SK-N-SH (cell line): ENCODE results near the gene CALN1. TPM values are rescaled to one million over a fixed set of nuclear protein-coding genes. Genes with fewer than 3 reads are reported as not detected.

Experiments used
- CTCF ChIA-PET: fragments of 300-600, 350-600 bp; formaldehyde crosslinking; extraction: SDS; loops from one replicate; lab custom pipeline; 2021; lab: Yijun Ruan, JAX
- POLR2A ChIA-PET: fragments of 350-600 bp; sonication (Branson Sonifier 250); formaldehyde crosslinking; extraction: SDS; loops from one replicate; lab custom pipeline; 2020; ENCODE audit warnings: antibody characterized with exemption, inconsistent platforms; lab: Yijun Ruan, JAX
- DNase-seq: peaks from one replicate; pipeline ENCODE4 v3.0.0; 2012
- H2AFZ ChIP-seq: fragments of 200-600 bp; sonication (generic); 2 replicates; pipeline ENCODE4 v1.8.1; 2016; ENCODE audit warnings: antibody characterized with exemption, mild to moderate bottlenecking, low read depth
- H3F3A ChIP-seq: fragments of 200-600 bp; sonication (generic); replicated peaks from 2 replicates; pipeline ENCODE3; 2016; ENCODE audit warnings: antibody characterized with exemption, mild to moderate bottlenecking; ENCODE audit not compliant: insufficient read depth
- H3K27ac ChIP-seq, 2 experiments: fragments of 200-500 bp in 1 of 2; fragments of 200-600 bp in 1 of 2; sonication (Bioruptor generic) in 1 of 2; sonication (generic), shearing (Covaris generic) in 1 of 2; 2 replicates each; pipeline versions ENCODE4 v1.5.1 to v1.6.1; 2014 to 2016; ENCODE audit warnings: low read depth in 2 of 2, inconsistent platforms in 1 of 2, low read length in 1 of 2, mild to moderate bottlenecking in 1 of 2, mixed read lengths in 1 of 2
- H3K27me3 ChIP-seq: fragments of 200-600 bp; sonication (generic), shearing (Covaris generic); 2 replicates; pipeline ENCODE4 v1.6.1; 2016; ENCODE audit warnings: mixed run types; ENCODE audit not compliant: insufficient read depth
- H3K36me3 ChIP-seq, 2 experiments: fragments of 200-500 bp in 1 of 2; fragments of 200-600 bp in 1 of 2; sonication (Bioruptor generic) in 1 of 2; sonication (generic) in 1 of 2; replicated peaks in 1 of 2; 2 replicates each; pipeline versions ENCODE3 to v1.5.1; 2014 to 2016; ENCODE audit warnings: low read length in 1 of 2, mild to moderate bottlenecking in 1 of 2; ENCODE audit not compliant: insufficient read depth in 2 of 2, control insufficient read depth in 1 of 2
- H3K4me1 ChIP-seq, 2 experiments: fragments of 200-500 bp in 1 of 2; fragments of 200-600 bp in 1 of 2; sonication (Bioruptor generic) in 1 of 2; sonication (generic), shearing (Covaris generic) in 1 of 2; 2 replicates each; pipeline versions ENCODE4 v1.5.1 to v1.6.1; 2014 to 2016; ENCODE audit warnings: low read depth in 1 of 2, low read length in 1 of 2, mixed run types in 1 of 2; ENCODE audit not compliant: insufficient read depth in 2 of 2, control insufficient read depth in 1 of 2
- H3K4me2 ChIP-seq: fragments of 200-600 bp; sonication (generic), shearing (Covaris generic); 2 replicates; pipeline ENCODE4 v1.6.1; 2017; ENCODE audit warnings: mixed run types
- H3K4me3 ChIP-seq, 2 experiments: fragments of 200-500 bp in 1 of 2; fragments of 200-600 bp in 1 of 2; sonication (Bioruptor generic) in 1 of 2; sonication (generic), shearing (Covaris generic) in 1 of 2; 2 replicates each; pipeline versions ENCODE4 v1.5.1 to v1.8.1; 2014 to 2016; ENCODE audit warnings: low read depth in 2 of 2, inconsistent platforms in 1 of 2, low read length in 1 of 2, mild to moderate bottlenecking in 1 of 2, mixed read lengths in 1 of 2, moderate library complexity in 1 of 2
- H3K79me2 ChIP-seq: fragments of 200-600 bp; sonication (generic); 2 replicates; pipeline ENCODE4 v1.8.1; 2017; ENCODE audit warnings: mild to moderate bottlenecking; ENCODE audit not compliant: insufficient read depth
- H3K9ac ChIP-seq: fragments of 200-600 bp; sonication (generic); 2 replicates; pipeline ENCODE4 v1.6.1; 2017; ENCODE audit warnings: mixed run types
- H3K9me2 ChIP-seq: fragments of 200-600 bp; sonication (generic); 2 replicates; pipeline ENCODE4 v1.6.1; 2017; ENCODE audit warnings: mixed run types
- H3K9me3 ChIP-seq: fragments of 200-600 bp; sonication (generic); 2 replicates; pipeline ENCODE4 v1.6.1; 2017; ENCODE audit warnings: mixed run types, mild to moderate bottlenecking, moderate library complexity
- H4K20me1 ChIP-seq: fragments of 200-600 bp; sonication (generic); 2 replicates; pipeline ENCODE4 v1.6.1; 2017; ENCODE audit warnings: mild to moderate bottlenecking, mixed run types; ENCODE audit not compliant: insufficient read depth
- ELF1 ChIP-seq: IDR thresholded peaks from 2 replicates; pipeline ENCODE4 v1.4.0; 2012
- EZH2phosphoT487 ChIP-seq: fragments of 200-600 bp; sonication (generic); IDR thresholded peaks from 2 replicates; pipeline ENCODE4 v1.6.1; 2017; ENCODE audit warnings: low read depth, mixed run types, mild to moderate bottlenecking, antibody characterized with exemption, moderate library complexity, borderline replicate concordance
- JUND ChIP-seq: IDR thresholded peaks from 2 replicates; pipeline ENCODE4 v1.4.0; 2012
- MAX ChIP-seq: IDR thresholded peaks from 2 replicates; pipeline ENCODE4 v1.4.0; 2012; ENCODE audit warnings: low read depth
- MXI1 ChIP-seq: IDR thresholded peaks from 2 replicates; pipeline ENCODE4 v1.6.1; 2012; ENCODE audit warnings: mild to moderate bottlenecking, low read depth, low read length, improper control_type of control experiment
- NFIC ChIP-seq: IDR thresholded peaks from 2 replicates; pipeline ENCODE4 v1.4.0; 2012; ENCODE audit warnings: borderline replicate concordance
- REST ChIP-seq: IDR thresholded peaks from 2 replicates; pipeline ENCODE4 v1.6.1; 2012; ENCODE audit warnings: mild to moderate bottlenecking, low read depth, low read length, moderate library complexity
- RFX5 ChIP-seq: IDR thresholded peaks from 2 replicates; pipeline ENCODE4 v1.6.1; 2012; ENCODE audit warnings: mild to moderate bottlenecking, improper control_type of control experiment, low read length
- RXRA ChIP-seq: IDR thresholded peaks from 2 replicates; pipeline ENCODE4 v1.4.0; 2012; ENCODE audit warnings: low read depth, mild to moderate bottlenecking, borderline replicate concordance
- SIN3A ChIP-seq: IDR thresholded peaks from 2 replicates; pipeline ENCODE4 v1.6.1; 2012; ENCODE audit warnings: low read depth, mild to moderate bottlenecking, low read length, moderate library complexity, borderline replicate concordance
- TAF1 ChIP-seq: IDR thresholded peaks from 2 replicates; pipeline ENCODE4 v1.6.1; 2012; ENCODE audit warnings: low read depth, mild to moderate bottlenecking, low read length, moderate library complexity, borderline replicate concordance
- TEAD4 ChIP-seq: IDR thresholded peaks from 2 replicates; pipeline ENCODE4 v1.4.0; 2012; ENCODE audit warnings: mild to moderate bottlenecking, borderline replicate concordance; ENCODE audit not compliant: insufficient read depth
- USF1 ChIP-seq: IDR thresholded peaks from 2 replicates; pipeline ENCODE4 v1.4.0; 2012; ENCODE audit warnings: low read depth, borderline replicate concordance
- YY1 ChIP-seq: IDR thresholded peaks from 2 replicates; pipeline ENCODE4 v1.4.0; 2012; ENCODE audit warnings: low read depth, mild to moderate bottlenecking
- WGBS: methylation state at CpG from one replicate; pipeline ENCODE4 v1.1.6; 2017; ENCODE audit warnings: low lambda C conversion rate; 5-methylcytosine and 5-hydroxymethylcytosine counted together
- polyA plus RNA-seq, 3 experiments: library from polyadenylated mRNA; depleted of rRNA; stranded (reverse); fragments of >200 nt; gene quantifications; 2 replicates each; pipeline ENCODE4 v1.2.3, GENCODE V29; 2012
- TF ChIP-seq, protein P1 (sequence below): IDR thresholded peaks from 2 replicates; pipeline ENCODE4 v1.4.0; 2012; ENCODE audit warnings: low read depth, borderline replicate concordance
- TF ChIP-seq, protein P2 (sequence below): fragments of 150-350 bp; IDR thresholded peaks from 2 replicates; pipeline ENCODE4 v1.6.1; 2017; ENCODE audit warnings: antibody characterized with exemption, low read length, low read depth, borderline replicate concordance

The CALN1 gene
- polyA plus RNA-seq, 1 of the 3 experiments (the other 2 are of a cell fraction) = not detected

- Histone ChIP-seq H3K27ac (no peak overlapping the region), H3K4me1 (no peaks in the 10 kb centered on the region), H3K79me2 (no peaks in the 10 kb centered on the region), H3F3A (no peaks in the 10 kb centered on the region), H3K9me2 (no peaks in the 10 kb centered on the region), H3K9me3 (no peaks in the 10 kb centered on the region), H4K20me1 (no peaks in the 10 kb centered on the region), H2AFZ (no peak overlapping the region), H3K4me3 (no peak overlapping the region), H3K9ac (no peak overlapping the region), H3K4me2 (no peak overlapping the region), H3K36me3 (no peaks in the 10 kb centered on the region), H3K27me3 (peaks cover 36% of the 10 kb centered on the region)
- WGBS = 6% methylated on average over 5 of the region's 5 CpGs
- POLR2A ChIA-PET = interaction anchor here (1.1 kb wide), 1 partner anchor 67 kb away, joined by 3 read pairs; no protein-coding TSS in a partner anchor
- no peak for DNase-seq
- CTCF ChIA-PET = interaction anchor here (0.7 to 1.0 kb wide), 4 partner anchors 16 to 577 kb away, joined by 3 read pairs; no protein-coding TSS in a partner anchor
- TF ChIP-seq ELF1 = no peak
- no peak for TF ChIP-seq JUND
- TF ChIP-seq TAF1 = no peak
- TF ChIP-seq, protein P1, sequence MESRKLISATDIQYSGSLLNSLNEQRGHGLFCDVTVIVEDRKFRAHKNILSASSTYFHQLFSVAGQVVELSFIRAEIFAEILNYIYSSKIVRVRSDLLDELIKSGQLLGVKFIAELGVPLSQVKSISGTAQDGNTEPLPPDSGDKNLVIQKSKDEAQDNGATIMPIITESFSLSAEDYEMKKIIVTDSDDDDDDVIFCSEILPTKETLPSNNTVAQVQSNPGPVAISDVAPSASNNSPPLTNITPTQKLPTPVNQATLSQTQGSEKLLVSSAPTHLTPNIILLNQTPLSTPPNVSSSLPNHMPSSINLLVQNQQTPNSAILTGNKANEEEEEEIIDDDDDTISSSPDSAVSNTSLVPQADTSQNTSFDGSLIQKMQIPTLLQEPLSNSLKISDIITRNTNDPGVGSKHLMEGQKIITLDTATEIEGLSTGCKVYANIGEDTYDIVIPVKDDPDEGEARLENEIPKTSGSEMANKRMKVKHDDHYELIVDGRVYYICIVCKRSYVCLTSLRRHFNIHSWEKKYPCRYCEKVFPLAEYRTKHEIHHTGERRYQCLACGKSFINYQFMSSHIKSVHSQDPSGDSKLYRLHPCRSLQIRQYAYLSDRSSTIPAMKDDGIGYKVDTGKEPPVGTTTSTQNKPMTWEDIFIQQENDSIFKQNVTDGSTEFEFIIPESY = no peak
- TF ChIP-seq, protein P2, sequence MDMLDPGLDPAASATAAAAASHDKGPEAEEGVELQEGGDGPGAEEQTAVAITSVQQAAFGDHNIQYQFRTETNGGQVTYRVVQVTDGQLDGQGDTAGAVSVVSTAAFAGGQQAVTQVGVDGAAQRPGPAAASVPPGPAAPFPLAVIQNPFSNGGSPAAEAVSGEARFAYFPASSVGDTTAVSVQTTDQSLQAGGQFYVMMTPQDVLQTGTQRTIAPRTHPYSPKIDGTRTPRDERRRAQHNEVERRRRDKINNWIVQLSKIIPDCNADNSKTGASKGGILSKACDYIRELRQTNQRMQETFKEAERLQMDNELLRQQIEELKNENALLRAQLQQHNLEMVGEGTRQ = no peak
- TF ChIP-seq RFX5 = no peak
- no peak for TF ChIP-seq EZH2phosphoT487
- TF ChIP-seq MAX = no peak
- no peak for TF ChIP-seq NFIC
- no peak for TF ChIP-seq MXI1
- TF ChIP-seq SIN3A = no peak
- no peak for TF ChIP-seq RXRA
- TF ChIP-seq TEAD4 = no peak
- no peak for TF ChIP-seq REST
- no peak for TF ChIP-seq YY1
- no peak for TF ChIP-seq USF1
Observed at GRCh38 chr7:72334698-72335097, 77.4 kb downstream of the CALN1 start.
